IMR-90 (cell line): ENCODE data around the gene C1QTNF1. TPM values are rescaled to one million over a fixed set of nuclear protein-coding genes. Genes with fewer than 3 reads are reported as not detected.

Experiments used
- ATAC-seq: fragments of 200-7000 bp; cut with Tn5 transposase; 2 replicates; pipeline ENCODE4 v1.9.1; 2020; ENCODE audit warnings: low read depth, mild to moderate bottlenecking, moderate library complexity
- BruUV-seq: library from RNA; stranded (reverse); fragments of 400-500 nt; replicated peaks from 2 replicates; lab custom pipeline; 2021; lab: Mats Ljungman, UMichigan
- CTCF ChIA-PET: fragments of 300-600 bp; formaldehyde crosslinking; extraction: SDS; loops from one replicate; lab custom pipeline; 2021; ENCODE audit warnings: antibody characterized with exemption; lab: Yijun Ruan, JAX
- POLR2A ChIA-PET: fragments of 300-600 bp; sonication (Branson Sonifier 250); formaldehyde crosslinking; loops from one replicate; lab custom pipeline; 2022; ENCODE audit warnings: antibody characterized with exemption; ENCODE audit not compliant: unreplicated experiment; lab: Charles Lee
- DNase-seq: peaks from one replicate; pipeline ENCODE4 v3.0.0; 2013
- H2AFZ ChIP-seq: replicated peaks from 2 replicates; pipeline ENCODE3; 2013; ENCODE audit warnings: low read length, mild to moderate bottlenecking; ENCODE audit not compliant: poor library complexity
- H2AK5ac ChIP-seq: 2 replicates; pipeline ENCODE4 v1.6.1; 2013; ENCODE audit warnings: low read depth, low read length, inconsistent platforms
- H2AK9ac ChIP-seq: replicated peaks from 2 replicates; pipeline ENCODE3; 2013; ENCODE audit warnings: mild to moderate bottlenecking, low read depth, low read length, moderate library complexity; ENCODE audit not compliant: poor library complexity
- H2BK120ac ChIP-seq: 2 replicates; pipeline ENCODE4 v1.6.1; 2013; ENCODE audit warnings: low read depth, low read length, inconsistent platforms
- H2BK15ac ChIP-seq: 3 replicates; pipeline ENCODE4 v1.6.1; 2013; ENCODE audit warnings: low read depth, low read length, inconsistent platforms
- H2BK20ac ChIP-seq: 2 replicates; pipeline ENCODE4 v1.6.1; 2013; ENCODE audit warnings: low read depth, mild to moderate bottlenecking, inconsistent platforms, low read length, moderate library complexity
- H2BK5ac ChIP-seq: 2 replicates; pipeline ENCODE4 v1.6.1; 2013; ENCODE audit warnings: mild to moderate bottlenecking, low read depth, low read length, inconsistent platforms; ENCODE audit not compliant: poor library complexity, severe bottlenecking
- H3K14ac ChIP-seq: replicated peaks from 2 replicates; pipeline ENCODE4 v1.6.1; 2013; ENCODE audit warnings: low read depth, low read length, inconsistent platforms
- H3K18ac ChIP-seq: 2 replicates; pipeline ENCODE4 v1.6.1; 2013; ENCODE audit warnings: low read depth, low read length, control low read depth
- H3K23ac ChIP-seq: 2 replicates; pipeline ENCODE4 v1.6.1; 2013; ENCODE audit warnings: low read depth, low read length, inconsistent platforms
- H3K27ac ChIP-seq: 2 replicates; pipeline ENCODE4 v1.5.1; 2013; ENCODE audit warnings: mild to moderate bottlenecking, control low read depth, low read length; ENCODE audit not compliant: insufficient read depth
- H3K27me3 ChIP-seq: 2 replicates; pipeline ENCODE4 v1.6.1; 2013; ENCODE audit warnings: low read length; ENCODE audit not compliant: control insufficient read depth, insufficient read depth
- H3K36me3 ChIP-seq: 2 replicates; pipeline ENCODE4 v1.6.1; 2013; ENCODE audit warnings: low read length, mixed read lengths; ENCODE audit not compliant: control insufficient read depth, insufficient read depth
- H3K4ac ChIP-seq: 2 replicates; pipeline ENCODE4 v1.6.1; 2013; ENCODE audit warnings: low read depth, low read length, inconsistent platforms
- H3K4me1 ChIP-seq: 2 replicates; pipeline ENCODE4 v1.6.1; 2013; ENCODE audit warnings: low read length, mixed read lengths; ENCODE audit not compliant: control insufficient read depth, insufficient read depth
- H3K4me2 ChIP-seq: 2 replicates; pipeline ENCODE4 v1.6.1; 2013; ENCODE audit warnings: low read depth, mild to moderate bottlenecking, control low read depth, low read length, moderate library complexity
- H3K4me3 ChIP-seq: 2 replicates; pipeline ENCODE4 v1.5.1; 2013; ENCODE audit warnings: low read depth, mild to moderate bottlenecking, control low read depth, low read length, moderate library complexity; ENCODE audit not compliant: insufficient read depth
- H3K56ac ChIP-seq: 2 replicates; pipeline ENCODE4 v1.6.1; 2013; ENCODE audit warnings: low read length, inconsistent platforms; ENCODE audit not compliant: insufficient read depth; ENCODE audit errors: extremely low read depth
- H3K79me1 ChIP-seq, 2 experiments: 2 replicates each; pipeline ENCODE4 v1.6.1; 2013; ENCODE audit warnings: low read length in 2 of 2, inconsistent platforms in 1 of 2, low read depth in 1 of 2
- H3K9ac ChIP-seq: 2 replicates; pipeline ENCODE4 v1.6.1; 2013; ENCODE audit warnings: low read depth, low read length, control low read depth
- H3K9me1 ChIP-seq: 2 replicates; pipeline ENCODE4 v1.6.1; 2013; ENCODE audit warnings: low read length, inconsistent platforms; ENCODE audit not compliant: insufficient read depth
- H3K9me3 ChIP-seq: 2 replicates; pipeline ENCODE4 v1.6.1; 2013; ENCODE audit warnings: low read length; ENCODE audit not compliant: control insufficient read depth, insufficient read depth
- H4K20me1 ChIP-seq: 2 replicates; pipeline ENCODE4 v1.6.1; 2013; ENCODE audit warnings: low read length, inconsistent platforms; ENCODE audit not compliant: insufficient read depth
- H4K5ac ChIP-seq: 2 replicates; pipeline ENCODE4 v1.6.1; 2013; ENCODE audit warnings: mild to moderate bottlenecking, low read depth, low read length, control low read depth
- H4K8ac ChIP-seq, 2 experiments: 2 replicates each; pipeline ENCODE4 v1.6.1; 2013; ENCODE audit warnings: low read depth in 2 of 2, low read length in 2 of 2, control low read depth in 1 of 2, inconsistent platforms in 1 of 2
- H4K91ac ChIP-seq: 2 replicates; pipeline ENCODE4 v1.6.1; 2013; ENCODE audit warnings: low read depth, low read length, inconsistent platforms; ENCODE audit not compliant: insufficient read depth
- BHLHE40 ChIP-seq: fragments of 150-350 bp; IDR thresholded peaks from 2 replicates; pipeline ENCODE4 v1.6.1; 2016; ENCODE audit warnings: mild to moderate bottlenecking, low read depth, low read length
- CEBPB ChIP-seq: IDR thresholded peaks from 2 replicates; pipeline ENCODE4 v1.6.1; 2012; ENCODE audit warnings: low read depth, low read length, improper control_type of control experiment
- CHD1 ChIP-seq: IDR thresholded peaks from 2 replicates; pipeline ENCODE4 v1.6.1; 2012; ENCODE audit warnings: low read depth, low read length, improper control_type of control experiment
- ELK1 ChIP-seq: fragments of 150-350 bp; IDR thresholded peaks from 2 replicates; pipeline ENCODE4 v1.6.1; 2016; ENCODE audit warnings: low read depth, mild to moderate bottlenecking, low read length, moderate library complexity, borderline replicate concordance
- FOS ChIP-seq: fragments of 150-350 bp; IDR thresholded peaks from 2 replicates; pipeline ENCODE4 v1.6.1; 2016; ENCODE audit warnings: low read depth, low read length
- MAFK ChIP-seq: IDR thresholded peaks from 2 replicates; pipeline ENCODE4 v1.6.1; 2012; ENCODE audit warnings: low read depth, low read length, improper control_type of control experiment
- MAZ ChIP-seq: IDR thresholded peaks from 2 replicates; pipeline ENCODE4 v1.6.1; 2012; ENCODE audit warnings: low read depth, mild to moderate bottlenecking, low read length, improper control_type of control experiment, moderate library complexity, borderline replicate concordance
- MXI1 ChIP-seq: IDR thresholded peaks from 2 replicates; pipeline ENCODE4 v1.6.1; 2012; ENCODE audit warnings: low read depth, mild to moderate bottlenecking, low read length, moderate library complexity, borderline replicate concordance
- NFE2L2 ChIP-seq: fragments of 150-350 bp; IDR thresholded peaks from 2 replicates; pipeline ENCODE4 v1.6.1; 2016; ENCODE audit warnings: low read depth, mild to moderate bottlenecking, low read length
- POLR2A ChIP-seq: IDR thresholded peaks from 2 replicates; pipeline ENCODE4 v1.6.1; 2012; ENCODE audit warnings: mild to moderate bottlenecking, low read depth, low read length
- RAD21 ChIP-seq: IDR thresholded peaks from 2 replicates; pipeline ENCODE4 v1.6.1; 2012; ENCODE audit warnings: low read length, improper control_type of control experiment
- RCOR1 ChIP-seq: IDR thresholded peaks from 2 replicates; pipeline ENCODE4 v1.6.1; 2012; ENCODE audit warnings: mild to moderate bottlenecking, low read length, improper control_type of control experiment; ENCODE audit not compliant: insufficient replicate concordance
- RFX5 ChIP-seq: IDR thresholded peaks from 2 replicates; pipeline ENCODE4 v1.8.0; 2012; ENCODE audit warnings: low read depth, mild to moderate bottlenecking, low read length, moderate library complexity
- SMC3 ChIP-seq: fragments of 150-350 bp; IDR thresholded peaks from 2 replicates; pipeline ENCODE4 v1.6.1; 2016; ENCODE audit warnings: low read depth, mild to moderate bottlenecking, antibody characterized with exemption, low read length, moderate library complexity
- WGBS, 2 experiments: methylation state at CpG; one replicate each; pipeline versions ENCODE4 v1.1.5 to v1.1.7; 2013; ENCODE audit warnings: missing lambda C conversion rate in 2 of 2; ENCODE audit not compliant: insufficient read length in 1 of 2; ENCODE audit errors: extremely low coverage in 2 of 2; 5-methylcytosine and 5-hydroxymethylcytosine counted together
- dilution Hi-C: fragments of 300-500 bp; cut with HindIII; formaldehyde crosslinking; loops from one replicate; pipeline ENCODE4 v1.14.3; 2018; ENCODE audit warnings: low sequenced_read_pairs; ENCODE audit not compliant: unreplicated experiment
- in situ Hi-C: fragments of 300-500 bp; cut with MboI; formaldehyde crosslinking; loops from 3 replicates; pipeline ENCODE4 v1.14.3; 2019; ENCODE audit warnings: low sequenced_read_pairs, inconsistent platforms, mixed read lengths
- intact Hi-C: fragments of 100-400 bp; cut with micrococcal nuclease; formaldehyde crosslinking; loops from 2 replicates; pipeline ENCODE4 v1.10.0; 2022
- polyA plus RNA-seq, 3 experiments: library from polyadenylated mRNA; depleted of rRNA; stranded (reverse); fragments of >200 nt; gene quantifications; 2 replicates each; pipeline ENCODE4 v1.2.3, GENCODE V29; 2012; ENCODE audit warnings: low replicate concordance in 1 of 3
- total RNA-seq: library from RNA; depleted of rRNA; stranded (reverse); fragments of >200 nt; gene quantifications from 2 replicates; pipeline ENCODE4 v1.2.3, GENCODE V29; 2012
- TF ChIP-seq, protein P1 (sequence below): fragments of 150-350 bp; IDR thresholded peaks from 2 replicates; pipeline ENCODE4 v1.6.1; 2017; ENCODE audit warnings: mild to moderate bottlenecking, antibody characterized with exemption, low read length, low read depth
- TF ChIP-seq, protein P2 (sequence below): conservative IDR thresholded peaks from 2 replicates; pipeline ENCODE4 v1.5.1; 2012; ENCODE audit warnings: mild to moderate bottlenecking, low read depth, low read length, improper control_type of control experiment

Gene C1QTNF1
- total and polyA plus RNA-seq, 2 of the 4 experiments (the other 2 are of a cell fraction) = 3.4 to 8.4 TPM

DNA sequence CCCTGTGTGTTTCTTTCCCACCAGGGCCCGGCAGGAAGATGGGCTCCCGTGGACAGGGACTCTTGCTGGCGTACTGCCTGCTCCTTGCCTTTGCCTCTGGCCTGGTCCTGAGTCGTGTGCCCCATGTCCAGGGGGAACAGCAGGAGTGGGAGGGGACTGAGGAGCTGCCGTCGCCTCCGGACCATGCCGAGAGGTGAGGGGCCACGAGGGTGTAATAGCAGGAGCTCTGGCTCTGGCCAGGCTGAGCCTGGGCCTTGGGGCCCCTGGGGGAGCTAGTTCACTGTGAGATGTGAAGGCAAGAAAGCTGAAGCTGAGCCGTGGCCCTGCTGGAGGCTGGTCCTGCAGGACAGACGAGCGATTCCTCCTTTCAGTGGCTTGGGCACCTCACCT is 20.0 kb downstream of the C1QTNF1 start:
- dilution Hi-C loops (no loop called here), in situ Hi-C loops (no loop called here), intact Hi-C loops (no loop called here)
- CTCF ChIA-PET = interaction anchor here (0.6 to 3.1 kb wide), 2 partner anchors 24 to 908 kb away, joined by 3 to 19 read pairs; no protein-coding TSS in a partner anchor
- ATAC-seq (no peak), DNase-seq (no peak)
- Histone ChIP-seq H3K9me1 (peaks cover 10% of the 10 kb centered on the region), H2BK120ac (no peak overlapping the region), H3K56ac (no peak overlapping the region), H2BK20ac (no peak overlapping the region), H3K9me3 (no peaks in the 10 kb centered on the region), H2BK5ac (no peak overlapping the region), H3K4ac (no peak overlapping the region), H3K27ac (no peak overlapping the region), H4K8ac (no peak overlapping the region), H4K91ac (no peak overlapping the region), H2AFZ (no peak overlapping the region), H3K4me2 (no peak overlapping the region), H3K79me1 (0 out of 4 replicates have a peak, but pooled peaks cover 0 to 5% of the 10 kb centered on the region in 2 experiments), H3K4me3 (no peak overlapping the region), H3K36me3 (peaks cover 8% of the 10 kb centered on the region; the same call in 1 of the 2 replicates), H4K20me1 (no peaks in the 10 kb centered on the region; the same call in 1 of the 2 replicates), H2AK9ac (no peak overlapping the region), H2AK5ac (no peak overlapping the region), H4K5ac (no peak overlapping the region), H3K4me1 (peaks cover 3% of the 10 kb centered on the region; the same call in 1 of the 2 replicates), H3K18ac (no peak overlapping the region), H3K14ac (no peak overlapping the region), H2BK15ac (no peak overlapping the region), H3K9ac (no peak overlapping the region), H3K27me3 (no peaks in the 10 kb centered on the region; the same call in 1 of the 2 replicates), H3K23ac (no peak overlapping the region)
- BruUV-seq = no TSS peak
- TF ChIP-seq CEBPB (no peak), CHD1 (no peak), NFE2L2 (no peak), MAZ (no peak), FOS (no peak), MAFK (no peak), RCOR1 (no peak), RFX5 (no peak), BHLHE40 (no peak), ELK1 (no peak), POLR2A (no peak), RAD21 (no peak), SMC3 (no peak), MXI1 (no peak)
- TF ChIP-seq, protein P1, sequence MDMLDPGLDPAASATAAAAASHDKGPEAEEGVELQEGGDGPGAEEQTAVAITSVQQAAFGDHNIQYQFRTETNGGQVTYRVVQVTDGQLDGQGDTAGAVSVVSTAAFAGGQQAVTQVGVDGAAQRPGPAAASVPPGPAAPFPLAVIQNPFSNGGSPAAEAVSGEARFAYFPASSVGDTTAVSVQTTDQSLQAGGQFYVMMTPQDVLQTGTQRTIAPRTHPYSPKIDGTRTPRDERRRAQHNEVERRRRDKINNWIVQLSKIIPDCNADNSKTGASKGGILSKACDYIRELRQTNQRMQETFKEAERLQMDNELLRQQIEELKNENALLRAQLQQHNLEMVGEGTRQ = no peak
- TF ChIP-seq, protein P2, sequence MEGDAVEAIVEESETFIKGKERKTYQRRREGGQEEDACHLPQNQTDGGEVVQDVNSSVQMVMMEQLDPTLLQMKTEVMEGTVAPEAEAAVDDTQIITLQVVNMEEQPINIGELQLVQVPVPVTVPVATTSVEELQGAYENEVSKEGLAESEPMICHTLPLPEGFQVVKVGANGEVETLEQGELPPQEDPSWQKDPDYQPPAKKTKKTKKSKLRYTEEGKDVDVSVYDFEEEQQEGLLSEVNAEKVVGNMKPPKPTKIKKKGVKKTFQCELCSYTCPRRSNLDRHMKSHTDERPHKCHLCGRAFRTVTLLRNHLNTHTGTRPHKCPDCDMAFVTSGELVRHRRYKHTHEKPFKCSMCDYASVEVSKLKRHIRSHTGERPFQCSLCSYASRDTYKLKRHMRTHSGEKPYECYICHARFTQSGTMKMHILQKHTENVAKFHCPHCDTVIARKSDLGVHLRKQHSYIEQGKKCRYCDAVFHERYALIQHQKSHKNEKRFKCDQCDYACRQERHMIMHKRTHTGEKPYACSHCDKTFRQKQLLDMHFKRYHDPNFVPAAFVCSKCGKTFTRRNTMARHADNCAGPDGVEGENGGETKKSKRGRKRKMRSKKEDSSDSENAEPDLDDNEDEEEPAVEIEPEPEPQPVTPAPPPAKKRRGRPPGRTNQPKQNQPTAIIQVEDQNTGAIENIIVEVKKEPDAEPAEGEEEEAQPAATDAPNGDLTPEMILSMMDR = no peak
- POLR2A ChIA-PET = no interaction called here
- 29% methylated on average over 4 of the region's 12 CpGs; no CpG with 5 or more reads in 1 of the 2 experiments for WGBS, 2 experiments
